Activated naive CD8-positive, alpha-beta T cell treated with anti-CD3 and anti-CD28 coated beads for 36 hours (primary cell): ENCODE results near the gene SURF2. TPM values are rescaled to one million over a fixed set of nuclear protein-coding genes. Genes with fewer than 3 reads are reported as not detected.
A peak's percentile ranks its signal among the peaks of the same experiment; 100 is the strongest.
"Not testable (repeated sequence)": the region's sequence is repeated elsewhere in the genome, so short reads cannot be mapped to it uniquely, and the experiment has no call there.

Experiments used
- DNase-seq: peaks from one replicate; pipeline ENCODE4 v3.0.0; 2021
- H3K27ac Mint-ChIP-seq: one replicate; pipeline ENCODE4 v1.8.0; 2022; ENCODE audit warnings: mild to moderate bottlenecking, moderate library complexity, mixed read lengths
- H3K27me3 Mint-ChIP-seq: one replicate; pipeline ENCODE4 v1.8.0; 2022; ENCODE audit warnings: mild to moderate bottlenecking, mixed read lengths
- H3K36me3 Mint-ChIP-seq: one replicate; pipeline ENCODE4 v1.8.0; 2021; ENCODE audit warnings: mild to moderate bottlenecking, mixed read lengths
- H3K4me1 Mint-ChIP-seq: one replicate; pipeline ENCODE4 v1.8.0; 2021; ENCODE audit warnings: mixed read lengths
- H3K4me3 Mint-ChIP-seq: one replicate; pipeline ENCODE4 v1.8.0; 2022; ENCODE audit warnings: mild to moderate bottlenecking, moderate library complexity, mixed read lengths
- H3K9me3 Mint-ChIP-seq: one replicate; pipeline ENCODE4 v1.8.0; 2022; ENCODE audit warnings: mixed read lengths
- total RNA-seq, 2 experiments: library from RNA; stranded (reverse); gene quantifications; one replicate each; pipeline ENCODE4 v1.2.3, GENCODE V29; 2021

SURF2 gene
- total RNA-seq, 2 experiments from 2014 or later = 30.7 to 32.2 TPM

DNA sequence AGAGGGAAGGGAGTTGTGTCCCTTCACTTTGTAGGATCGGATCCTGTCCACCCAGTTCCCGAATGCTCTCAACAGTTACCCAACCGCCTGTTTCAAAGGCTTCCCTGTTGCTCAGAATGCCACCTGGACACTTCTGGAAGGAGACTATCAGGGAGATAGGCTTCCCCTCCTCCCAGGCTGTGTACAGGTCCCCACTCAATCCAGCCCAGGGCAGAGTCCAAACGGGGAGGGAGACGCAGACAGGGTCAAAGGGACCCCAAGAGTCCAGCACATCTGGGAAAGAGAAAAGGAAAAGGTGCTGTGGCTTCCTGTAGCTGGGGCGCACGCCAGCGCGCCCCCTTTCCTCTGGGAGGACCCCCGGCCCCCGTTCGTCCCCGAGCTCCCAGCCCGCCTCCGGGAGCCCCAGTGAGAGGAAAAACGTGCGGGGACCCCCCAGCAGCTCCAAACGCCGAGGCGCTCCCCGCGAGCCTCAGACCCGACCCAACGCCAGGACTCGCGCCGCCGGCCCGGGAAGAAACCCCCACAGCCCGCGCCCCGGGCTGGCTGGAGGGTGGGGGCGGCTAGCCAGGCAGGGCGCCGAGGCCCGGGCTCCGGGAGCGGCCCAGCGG is 18.9 kb downstream of the SURF2 start:
- Mint-ChIP-seq H3K27me3 (peaks cover 3% of the 10 kb centered on the region), H3K36me3 (peaks cover 36% of the 10 kb centered on the region), H3K27ac (peak overlapping the region; percentile 98), H3K9me3 (no peaks in the 10 kb centered on the region), H3K4me1 (peaks cover 35% of the 10 kb centered on the region), H3K4me3 (peak overlapping the region; percentile 98)
- peak; percentile 43 for DNase-seq

DNA sequence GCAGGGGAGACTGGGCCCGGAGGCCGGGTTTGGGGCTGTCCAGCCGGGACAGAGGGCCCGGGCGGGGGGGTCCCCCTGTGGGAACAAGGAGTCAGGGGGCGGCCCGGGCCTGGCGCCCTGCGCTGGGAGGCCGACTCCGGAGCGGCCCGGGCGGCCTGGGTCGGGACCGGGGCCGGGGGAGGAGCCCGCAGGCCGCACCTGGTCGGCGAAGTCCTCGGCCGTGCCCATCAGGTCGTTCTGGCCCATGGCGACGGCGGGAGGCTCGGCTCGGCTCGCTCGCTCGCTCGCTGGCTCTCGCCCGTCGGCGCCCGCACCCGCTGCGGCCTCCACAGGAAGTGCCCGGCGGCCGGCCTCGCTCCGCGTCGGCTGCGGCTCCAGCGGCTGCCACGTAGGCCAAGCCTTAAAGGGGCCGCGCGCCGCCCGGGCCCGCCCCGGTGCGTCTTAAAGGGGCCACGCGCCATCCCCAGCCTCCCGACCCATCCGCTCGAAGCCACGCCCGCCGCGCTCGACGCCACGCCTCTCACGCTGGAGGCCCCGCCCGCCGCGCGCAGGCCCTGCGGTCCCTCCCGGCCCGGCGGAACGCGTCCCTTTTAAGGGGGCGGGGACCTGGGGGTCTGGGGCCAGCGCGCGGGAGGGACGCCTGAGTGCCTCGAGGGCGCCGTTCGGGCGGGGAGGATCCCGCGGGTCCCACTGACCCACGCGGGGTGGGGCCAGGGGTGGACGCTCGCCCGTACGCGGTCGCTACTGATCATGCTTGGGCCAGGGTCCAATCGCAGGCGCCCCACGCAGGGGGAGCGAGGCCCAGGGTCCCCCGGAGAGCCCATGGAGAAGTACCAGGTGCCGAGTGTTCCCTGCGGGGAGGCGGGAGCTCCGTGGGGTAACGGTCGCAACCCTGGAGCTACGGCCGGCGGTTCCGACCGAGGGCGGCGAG is 19.6 kb downstream of the SURF2 start, which contains the start of the genes STKLD1 and SURF4:
TSS of gene STKLD1 (plus strand) at position 643 of the 931 bp plus-strand sequence. CDS start at position 751, 108 bp downstream.
TSS of gene SURF4 (minus strand) at position 337 of the 931 bp plus-strand sequence. CDS start at position 246, 91 bp downstream.
- Mint-ChIP-seq H3K9me3 (no peaks in the 10 kb centered on the region), H3K4me1 (peaks cover 28% of the 10 kb centered on the region), H3K36me3 (peaks cover 29% of the 10 kb centered on the region), H3K27me3 (peaks cover 3% of the 10 kb centered on the region), H3K4me3 (peak within 1 kb of the TSS; percentile 98), H3K27ac (peak within 1 kb of the TSS; percentile 98)
- DNase-seq = peak; percentile 97

DNA sequence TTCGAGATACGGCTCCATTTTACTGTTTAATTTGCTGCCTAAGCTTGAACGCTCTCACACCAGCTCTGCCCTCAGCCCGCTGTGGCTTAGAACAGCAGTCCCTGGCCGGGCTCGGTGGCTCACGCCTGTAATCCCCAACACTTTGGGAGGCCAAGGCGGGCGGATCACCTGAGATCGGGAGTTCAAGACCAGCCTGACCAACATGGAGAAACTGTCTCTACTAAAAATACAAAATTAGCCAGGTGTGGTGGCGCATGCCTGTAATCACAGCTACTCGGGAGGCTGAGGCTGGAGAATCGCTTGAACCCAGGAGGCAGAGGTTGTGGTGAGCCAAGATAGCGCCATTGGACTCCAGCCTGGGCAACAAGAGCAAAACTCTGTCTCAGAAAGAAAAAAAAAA is 20.9 kb downstream of the SURF2 start:
- H3K9me3 Mint-ChIP-seq, H3K27me3 Mint-ChIP-seq, H3K27ac Mint-ChIP-seq, DNase-seq: not testable (repeated sequence)
- Mint-ChIP-seq H3K36me3 (peaks cover 22% of the 10 kb centered on the region), H3K4me3 (peak overlapping the region; percentile 57), H3K4me1 (peaks cover 16% of the 10 kb centered on the region)

DNA sequence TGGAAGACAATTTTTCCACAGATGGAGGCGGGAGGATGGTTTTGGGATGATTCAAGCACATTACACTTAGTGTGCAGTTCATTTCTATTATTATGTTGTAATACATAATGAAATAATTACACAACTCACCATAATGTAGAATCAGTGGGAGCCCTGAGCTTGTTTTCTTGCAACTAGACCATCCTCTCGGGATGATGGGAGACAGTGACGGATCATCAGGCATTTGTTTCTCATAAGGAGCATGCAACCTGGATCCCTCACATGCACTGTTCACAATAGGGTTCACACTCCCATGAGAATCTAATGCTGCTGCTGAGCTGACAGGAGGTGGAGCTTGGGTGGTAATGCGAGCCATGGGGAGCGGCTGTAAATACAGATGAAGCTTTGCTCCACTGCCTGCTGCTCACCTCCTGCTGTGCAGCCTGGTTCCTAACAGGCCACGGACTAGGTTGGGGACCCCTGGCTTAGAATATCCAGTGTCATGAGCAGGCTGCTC is 21.4 kb downstream of the SURF2 start:
- Mint-ChIP-seq H3K4me3 (no peak overlapping the region), H3K36me3 (peaks cover 17% of the 10 kb centered on the region), H3K27me3 (peaks cover 3% of the 10 kb centered on the region), H3K4me1 (peaks cover 11% of the 10 kb centered on the region), H3K9me3 (no peaks in the 10 kb centered on the region), H3K27ac (no peak overlapping the region)
- no peak for DNase-seq

DNA sequence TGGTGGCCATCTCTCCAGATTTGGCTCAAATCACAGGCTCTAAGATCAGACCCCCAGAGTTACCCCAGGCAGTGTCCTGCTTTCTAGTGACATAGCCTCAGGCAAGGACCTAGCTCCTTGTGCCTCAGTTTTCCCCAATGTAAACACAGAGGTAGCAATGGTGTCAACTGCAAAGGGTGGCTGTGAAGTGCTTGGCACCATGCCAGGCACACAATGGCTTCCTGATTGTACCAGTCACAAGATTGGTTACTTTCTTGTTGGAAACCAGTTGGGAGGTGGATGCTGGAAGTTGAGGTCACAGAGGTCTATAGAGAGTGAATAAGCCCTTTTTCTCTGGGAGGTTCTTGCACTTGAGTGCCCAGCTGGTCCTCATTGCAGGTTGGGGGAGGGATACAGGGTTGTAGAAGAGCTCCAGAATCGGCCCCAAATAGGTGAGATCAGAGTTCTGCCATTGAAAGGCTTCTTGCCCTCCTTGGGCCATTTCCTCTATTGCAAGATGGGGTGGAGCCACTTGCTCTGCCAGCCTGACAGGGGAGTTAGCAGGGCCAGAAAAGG is 22.1 kb downstream of the SURF2 start:
- Mint-ChIP-seq H3K36me3 (peaks cover 11% of the 10 kb centered on the region), H3K9me3 (no peaks in the 10 kb centered on the region), H3K27ac (no peak overlapping the region), H3K4me1 (peaks cover 6% of the 10 kb centered on the region), H3K27me3 (peaks cover 3% of the 10 kb centered on the region), H3K4me3 (no peak overlapping the region)
- DNase-seq = no peak

DNA sequence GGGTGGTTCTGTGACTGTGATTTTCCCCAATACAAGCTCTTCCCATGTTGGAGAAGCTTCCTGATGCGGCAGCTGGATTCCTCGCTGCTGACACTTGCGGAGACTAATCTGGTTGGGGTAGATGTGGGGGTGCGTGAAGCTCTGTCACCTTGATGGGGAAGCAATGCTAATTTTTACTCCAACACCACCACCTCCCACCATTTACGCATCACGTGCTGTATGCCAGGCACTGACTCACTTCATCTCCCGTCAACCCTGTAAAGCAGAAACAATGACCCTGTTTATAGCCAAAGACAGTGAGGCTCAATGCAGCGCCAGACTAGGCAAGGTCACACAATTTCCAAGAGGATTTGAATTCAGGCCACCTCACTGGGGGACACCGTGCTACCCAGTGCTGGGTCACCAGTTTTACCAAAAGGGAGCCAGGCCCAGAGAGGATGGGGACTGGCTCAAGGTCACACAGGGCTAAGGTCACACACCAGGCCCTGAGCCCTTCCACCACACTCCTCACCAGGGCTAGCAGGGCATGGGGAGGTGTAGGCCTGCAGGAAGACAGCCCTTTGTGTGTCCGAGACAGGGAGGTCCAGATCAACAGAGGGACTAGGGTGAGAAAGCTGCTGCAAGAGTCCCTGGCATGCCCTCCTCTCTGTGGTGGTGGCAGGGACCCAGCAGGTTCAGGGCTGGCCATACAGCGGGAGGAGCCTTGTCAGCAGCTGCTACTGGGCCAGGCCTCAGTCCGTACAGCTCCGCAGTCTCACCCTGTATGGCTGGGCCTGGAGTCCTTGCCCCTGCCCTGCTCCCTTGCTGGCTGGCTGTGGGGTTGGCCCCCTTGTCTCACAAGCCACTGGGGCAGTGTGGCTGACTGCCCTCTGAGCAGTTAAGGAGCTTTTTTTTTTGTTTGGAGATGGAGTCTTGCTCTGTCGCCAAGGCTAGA is 23.1 kb downstream of the SURF2 start:
- DNase-seq = no peak
- peaks cover 3% of the 10 kb centered on the region for H3K27me3 Mint-ChIP-seq
- H3K27ac Mint-ChIP-seq = no peak overlapping the region
- H3K4me1 Mint-ChIP-seq = peaks cover 2% of the 10 kb centered on the region
- H3K36me3 Mint-ChIP-seq = peaks cover 6% of the 10 kb centered on the region
- H3K4me3 Mint-ChIP-seq = no peak overlapping the region
- H3K9me3 Mint-ChIP-seq = no peaks in the 10 kb centered on the region

DNA sequence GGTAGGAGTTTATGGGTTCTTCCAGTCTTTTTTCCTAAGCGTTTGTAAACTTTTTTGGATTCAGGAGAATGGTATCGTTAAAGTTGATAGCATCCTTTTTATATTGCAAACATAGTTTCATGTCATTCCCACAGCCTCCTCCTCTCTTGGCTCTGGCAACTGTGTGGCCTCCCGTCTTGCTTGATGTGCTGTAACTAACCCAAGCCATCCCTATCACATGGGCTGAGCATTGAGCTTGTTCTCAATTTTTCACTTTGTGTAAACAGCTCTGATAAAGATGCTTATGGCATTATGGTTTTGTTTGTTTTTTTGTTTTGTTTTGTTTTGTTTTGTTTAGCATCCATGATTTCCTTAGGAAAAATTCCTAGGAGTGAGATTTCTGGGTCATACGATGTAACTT is 24.4 kb downstream of the SURF2 start:
- Mint-ChIP-seq H3K4me1 (no peaks in the 10 kb centered on the region), H3K27me3 (peaks cover 3% of the 10 kb centered on the region), H3K9me3 (no peaks in the 10 kb centered on the region), H3K27ac (no peak overlapping the region), H3K4me3 (no peak overlapping the region), H3K36me3 (no peaks in the 10 kb centered on the region)
- DNase-seq = no peak

DNA sequence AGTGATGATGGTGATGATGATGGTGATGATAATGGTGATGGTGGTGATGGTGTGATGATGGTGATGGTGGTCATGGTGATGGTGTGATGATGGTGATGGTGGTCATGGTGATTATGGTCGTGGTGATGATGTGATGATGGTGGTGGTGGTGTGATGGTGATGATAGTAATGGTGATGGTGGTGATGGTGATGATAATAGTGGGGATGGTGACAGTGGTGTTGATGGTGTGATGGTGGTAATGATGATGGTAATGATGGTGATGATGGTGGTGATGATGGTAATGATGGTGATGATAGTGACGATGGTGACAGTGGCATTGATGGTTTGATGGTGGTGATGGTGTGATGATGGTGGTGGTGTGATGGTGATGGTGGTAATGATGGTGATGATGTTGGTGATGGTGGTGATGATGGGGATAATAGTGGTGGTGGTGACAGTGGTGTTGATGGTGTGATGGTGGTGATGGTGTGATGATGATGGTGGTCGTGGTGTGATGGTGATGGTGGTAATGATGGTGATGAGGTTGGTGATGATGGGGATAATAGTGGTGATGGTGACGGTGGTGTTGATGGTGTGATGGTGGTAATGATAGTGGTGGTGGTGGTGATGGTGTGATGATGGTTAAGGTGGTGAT is 26.3 kb downstream of the SURF2 start:
- no peaks in the 10 kb centered on the region for H3K27me3 Mint-ChIP-seq
- DNase-seq = no peak
- no peaks in the 10 kb centered on the region for H3K4me1 Mint-ChIP-seq
- no peak overlapping the region for H3K4me3 Mint-ChIP-seq
- no peaks in the 10 kb centered on the region for H3K36me3 Mint-ChIP-seq
- H3K27ac Mint-ChIP-seq = no peak overlapping the region
- H3K9me3 Mint-ChIP-seq = no peaks in the 10 kb centered on the region

DNA sequence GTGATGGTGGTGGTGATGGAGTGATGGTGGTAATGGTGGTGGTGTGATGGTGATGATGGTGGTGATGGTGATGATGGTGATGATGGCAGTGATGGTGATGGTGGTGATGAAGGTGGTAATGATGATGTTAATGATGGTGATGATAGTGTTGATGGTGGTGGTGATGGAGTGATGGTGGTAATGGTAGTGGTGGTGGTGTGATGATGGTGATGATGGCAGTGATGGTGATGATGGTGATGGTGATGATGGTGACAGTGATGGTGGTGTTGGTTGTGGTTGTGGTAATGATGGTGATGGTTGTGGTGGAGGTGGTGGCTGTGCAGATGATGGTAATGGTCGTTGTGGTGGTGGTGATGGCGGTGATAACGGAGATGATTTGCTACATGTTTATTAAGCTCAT is 27.1 kb downstream of the SURF2 start:
- Mint-ChIP-seq H3K27ac (no peak overlapping the region), H3K4me3 (no peak overlapping the region), H3K4me1 (no peaks in the 10 kb centered on the region), H3K27me3 (no peaks in the 10 kb centered on the region), H3K9me3 (no peaks in the 10 kb centered on the region), H3K36me3 (no peaks in the 10 kb centered on the region)
- DNase-seq = no peak

DNA sequence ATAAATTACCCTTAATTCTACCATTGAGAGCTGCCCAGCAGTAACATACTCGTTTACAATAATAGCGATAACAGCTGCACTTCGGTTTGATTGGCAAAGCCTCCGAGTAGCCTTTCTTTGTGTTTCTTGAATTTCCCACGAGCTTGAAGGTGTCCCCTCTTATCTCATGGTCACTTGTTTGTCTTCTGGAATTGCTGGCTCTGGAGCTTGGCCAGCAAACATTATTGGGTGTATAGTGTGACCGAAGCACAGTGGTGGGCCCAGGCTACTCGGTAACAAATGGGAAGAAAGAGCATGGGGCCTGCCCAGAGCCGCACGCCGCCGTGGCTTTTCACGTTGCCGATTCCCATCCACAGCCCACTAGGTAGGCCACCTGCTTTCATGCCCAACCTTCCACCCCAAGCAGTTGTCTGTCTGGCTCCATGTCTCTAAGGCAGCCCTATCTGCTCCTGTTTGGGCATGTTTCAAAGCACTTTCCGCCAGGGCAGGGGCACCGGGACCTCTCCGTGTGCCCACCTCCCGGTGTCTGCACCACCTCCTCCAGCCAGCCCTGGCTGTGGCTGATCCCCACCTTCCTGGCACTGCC is 28.5 kb downstream of the SURF2 start:
- Mint-ChIP-seq H3K36me3 (no peaks in the 10 kb centered on the region), H3K4me3 (no peak overlapping the region), H3K27me3 (no peaks in the 10 kb centered on the region), H3K9me3 (no peaks in the 10 kb centered on the region), H3K4me1 (no peaks in the 10 kb centered on the region), H3K27ac (no peak overlapping the region)
- DNase-seq = no peak

DNA sequence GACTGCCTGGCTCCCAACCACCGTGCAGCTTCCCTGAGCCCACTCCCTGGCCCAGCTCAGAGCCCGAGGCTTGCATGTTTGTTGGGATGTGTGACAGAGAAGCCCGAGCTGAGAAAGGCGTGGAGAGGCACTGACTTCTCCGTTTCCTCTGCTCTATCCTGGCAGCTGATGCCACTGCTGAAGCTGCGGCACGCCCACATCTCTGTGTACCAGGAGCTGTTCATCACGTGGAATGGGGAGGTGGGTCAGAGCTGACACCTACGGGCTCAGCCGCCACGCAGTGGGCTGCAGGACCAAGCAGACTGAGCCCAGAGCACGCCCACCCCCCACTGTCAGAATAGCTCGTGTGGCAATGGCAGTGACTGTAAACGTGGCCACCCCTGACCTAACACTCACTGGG is 29.1 kb downstream of the SURF2 start:
- DNase-seq = no peak
- Mint-ChIP-seq H3K36me3 (no peaks in the 10 kb centered on the region), H3K27ac (no peak overlapping the region), H3K27me3 (no peaks in the 10 kb centered on the region), H3K9me3 (no peaks in the 10 kb centered on the region), H3K4me3 (no peak overlapping the region), H3K4me1 (no peaks in the 10 kb centered on the region)

DNA sequence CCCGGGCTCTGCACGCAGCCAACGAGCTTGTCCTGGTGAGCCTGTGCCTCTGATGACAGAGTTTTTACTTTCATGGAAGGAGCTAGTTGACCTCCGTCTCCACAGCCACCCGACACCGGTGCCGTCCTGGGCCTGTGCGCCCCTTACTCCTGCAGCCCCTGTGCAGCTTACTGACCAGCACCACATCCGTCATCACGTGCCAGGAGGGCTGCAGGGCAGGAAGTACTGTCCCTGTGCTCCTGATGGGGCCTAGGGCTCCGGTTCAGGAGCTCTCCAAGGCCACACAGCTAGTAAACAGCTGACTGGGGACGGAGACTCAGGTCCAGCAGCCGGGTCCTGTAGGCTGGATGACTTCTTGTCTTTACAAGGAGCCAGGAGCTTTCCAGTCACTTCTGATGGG is 30.0 kb downstream of the SURF2 start:
- no peak overlapping the region for H3K4me3 Mint-ChIP-seq
- no peaks in the 10 kb centered on the region for H3K4me1 Mint-ChIP-seq
- H3K27ac Mint-ChIP-seq = no peak overlapping the region
- H3K27me3 Mint-ChIP-seq = no peaks in the 10 kb centered on the region
- DNase-seq = no peak
- no peaks in the 10 kb centered on the region for H3K9me3 Mint-ChIP-seq
- no peaks in the 10 kb centered on the region for H3K36me3 Mint-ChIP-seq

DNA sequence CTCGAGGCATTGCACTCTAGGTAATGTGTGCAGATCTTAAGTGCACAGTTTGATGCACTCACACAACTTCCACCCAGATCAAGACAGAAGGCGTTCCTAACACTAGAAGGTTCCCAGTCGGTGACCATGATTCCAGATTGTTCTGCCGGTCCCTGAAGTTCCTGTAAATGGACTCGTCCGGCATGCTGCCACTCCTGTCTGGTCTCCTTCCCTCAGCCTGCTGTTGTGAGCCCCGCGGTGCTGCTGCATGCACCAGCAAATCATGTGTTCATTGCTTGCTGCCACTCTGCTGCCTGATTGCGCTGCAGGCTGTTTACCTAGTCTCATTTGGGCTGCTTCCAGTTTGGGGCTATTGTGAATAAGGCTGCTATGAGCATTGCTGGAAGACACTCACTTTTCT is 31.3 kb downstream of the SURF2 start:
- Mint-ChIP-seq H3K27ac (no peak overlapping the region), H3K9me3 (no peaks in the 10 kb centered on the region), H3K4me3 (no peak overlapping the region), H3K4me1 (no peaks in the 10 kb centered on the region), H3K27me3 (no peaks in the 10 kb centered on the region), H3K36me3 (no peaks in the 10 kb centered on the region)
- DNase-seq = no peak
